Osteocyte (in vitro differentiated cells): Measurements from ENCODE around the gene IVL. TPM values are rescaled to one million over a fixed set of nuclear protein-coding genes. Genes with fewer than 3 reads are reported as not detected.

Experiments
- DNase-seq: peaks from one replicate; pipeline ENCODE4 v3.0.0; 2021; ENCODE audit warnings: mixed read lengths; ENCODE audit not compliant: unreplicated experiment; ENCODE audit errors: extremely low spot score
- H3K27ac Mint-ChIP-seq: one replicate; pipeline ENCODE4 v1.8.0; 2021; ENCODE audit warnings: mild to moderate bottlenecking, mixed read lengths; ENCODE audit not compliant: unreplicated experiment
- H3K27me3 Mint-ChIP-seq: one replicate; pipeline ENCODE4 v1.8.0; 2021; ENCODE audit warnings: mixed read lengths; ENCODE audit not compliant: unreplicated experiment
- H3K36me3 Mint-ChIP-seq: one replicate; pipeline ENCODE4 v1.8.0; 2021; ENCODE audit warnings: mixed read lengths; ENCODE audit not compliant: unreplicated experiment
- H3K4me1 Mint-ChIP-seq: one replicate; pipeline ENCODE4 v1.8.0; 2021; ENCODE audit warnings: mixed read lengths; ENCODE audit not compliant: unreplicated experiment
- H3K4me3 Mint-ChIP-seq: one replicate; pipeline ENCODE4 v1.8.0; 2021; ENCODE audit warnings: mild to moderate bottlenecking, moderate library complexity, mixed read lengths; ENCODE audit not compliant: unreplicated experiment
- H3K9me3 Mint-ChIP-seq: one replicate; pipeline ENCODE4 v1.8.0; 2021; ENCODE audit warnings: mixed read lengths; ENCODE audit not compliant: unreplicated experiment
- total RNA-seq: library from RNA; stranded (reverse); gene quantifications from 2 replicates; pipeline ENCODE4 v1.2.1, GENCODE V29; 2021
- TF ChIP-seq, protein P1 (sequence below): fragments of 200-600 bp; sonication (generic); IDR thresholded peaks from 2 replicates; pipeline ENCODE4 v1.5.0; 2021; ENCODE audit warnings: antibody characterized with exemption, mild to moderate bottlenecking, moderate library complexity

IVL gene
- total RNA-seq, 1 donor from 2014 or later: not detected

DNA sequence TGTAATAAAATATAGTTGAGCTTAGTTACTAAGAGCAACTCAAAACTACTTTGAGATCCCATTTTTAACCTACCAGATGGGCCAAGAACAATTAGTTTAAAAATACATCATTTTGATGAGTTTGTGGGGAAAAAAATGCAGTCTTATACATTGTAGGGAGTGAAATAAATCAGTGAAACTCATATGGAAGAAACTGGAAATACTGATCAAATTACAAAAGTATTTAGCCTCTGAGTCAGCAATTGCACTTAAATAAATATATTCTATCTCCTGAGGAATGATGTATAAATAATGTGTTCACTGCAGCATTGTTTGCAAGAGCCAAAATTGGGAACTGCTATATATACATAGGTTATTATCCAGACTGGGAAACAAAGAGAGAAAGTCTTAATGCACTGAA is 34.9 kb upstream of the IVL start:
- TF ChIP-seq, protein P1, sequence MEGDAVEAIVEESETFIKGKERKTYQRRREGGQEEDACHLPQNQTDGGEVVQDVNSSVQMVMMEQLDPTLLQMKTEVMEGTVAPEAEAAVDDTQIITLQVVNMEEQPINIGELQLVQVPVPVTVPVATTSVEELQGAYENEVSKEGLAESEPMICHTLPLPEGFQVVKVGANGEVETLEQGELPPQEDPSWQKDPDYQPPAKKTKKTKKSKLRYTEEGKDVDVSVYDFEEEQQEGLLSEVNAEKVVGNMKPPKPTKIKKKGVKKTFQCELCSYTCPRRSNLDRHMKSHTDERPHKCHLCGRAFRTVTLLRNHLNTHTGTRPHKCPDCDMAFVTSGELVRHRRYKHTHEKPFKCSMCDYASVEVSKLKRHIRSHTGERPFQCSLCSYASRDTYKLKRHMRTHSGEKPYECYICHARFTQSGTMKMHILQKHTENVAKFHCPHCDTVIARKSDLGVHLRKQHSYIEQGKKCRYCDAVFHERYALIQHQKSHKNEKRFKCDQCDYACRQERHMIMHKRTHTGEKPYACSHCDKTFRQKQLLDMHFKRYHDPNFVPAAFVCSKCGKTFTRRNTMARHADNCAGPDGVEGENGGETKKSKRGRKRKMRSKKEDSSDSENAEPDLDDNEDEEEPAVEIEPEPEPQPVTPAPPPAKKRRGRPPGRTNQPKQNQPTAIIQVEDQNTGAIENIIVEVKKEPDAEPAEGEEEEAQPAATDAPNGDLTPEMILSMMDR: no peak
- Mint-ChIP-seq H3K9me3 (no peaks in the 10 kb centered on the region), H3K36me3 (no peaks in the 10 kb centered on the region), H3K4me1 (peaks cover 1% of the 10 kb centered on the region), H3K27ac (no peak overlapping the region), H3K27me3 (peaks cover 5% of the 10 kb centered on the region), H3K4me3 (no peak overlapping the region)
- DNase-seq: no peak

DNA sequence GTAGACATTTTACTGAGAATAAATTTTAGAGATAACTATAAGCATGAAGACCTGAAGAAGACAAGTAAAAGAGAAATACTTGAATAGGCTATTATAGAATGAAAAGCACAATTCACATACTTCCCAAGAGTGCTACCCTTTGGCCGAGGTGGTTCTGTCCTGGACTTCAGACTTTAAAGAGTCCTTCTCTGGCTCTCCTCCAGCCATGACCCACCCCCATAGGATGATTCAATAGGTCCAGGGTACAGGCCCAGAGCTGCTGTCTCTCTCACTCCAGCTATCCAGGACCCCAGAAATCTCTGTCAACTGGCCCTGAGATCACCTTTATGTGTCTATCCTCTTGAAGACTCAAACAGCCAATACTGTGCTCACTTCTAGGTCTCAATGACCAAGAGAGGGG is 31.5 kb upstream of the IVL start:
- Mint-ChIP-seq H3K4me1 (peaks cover 1% of the 10 kb centered on the region), H3K27me3 (peaks cover 5% of the 10 kb centered on the region), H3K4me3 (no peak overlapping the region), H3K9me3 (no peaks in the 10 kb centered on the region), H3K27ac (no peak overlapping the region), H3K36me3 (no peaks in the 10 kb centered on the region)
- TF ChIP-seq, protein P1: no peak
- no peak for DNase-seq

DNA sequence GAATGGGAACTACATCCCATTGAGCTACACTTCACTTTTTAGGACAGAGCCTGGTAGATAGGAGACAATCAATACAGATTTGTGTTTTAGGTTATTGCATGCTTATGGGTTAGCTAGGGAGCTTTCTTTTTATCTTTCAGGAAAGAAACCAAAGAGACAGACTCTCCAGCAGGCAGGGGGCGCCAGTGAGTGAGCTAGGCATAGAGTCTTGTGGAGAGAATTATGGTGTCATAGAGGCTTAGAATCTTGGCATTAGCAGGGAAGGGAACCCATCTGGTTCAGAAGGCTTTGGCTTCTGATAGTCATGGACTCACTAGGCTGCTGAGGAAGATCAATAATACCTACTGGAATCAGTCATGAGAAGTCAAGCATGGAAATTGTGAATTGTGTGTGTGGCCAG is 30.3 kb upstream of the IVL start, which contains the start of gene SMCP:
SMCP (plus strand) TSS at position 281 of the 400 bp plus-strand sequence. CDS start 6,101 bp downstream, outside the sequence.
- no peak for DNase-seq
- H3K36me3 Mint-ChIP-seq: no peaks in the 10 kb centered on the region
- TF ChIP-seq, protein P1: no peak
- no peak within 1 kb of the TSS for H3K4me3 Mint-ChIP-seq
- peaks cover 1% of the 10 kb centered on the region for H3K4me1 Mint-ChIP-seq
- H3K27ac Mint-ChIP-seq: no peak within 1 kb of the TSS
- no peaks in the 10 kb centered on the region for H3K9me3 Mint-ChIP-seq
- H3K27me3 Mint-ChIP-seq: peaks cover 3% of the 10 kb centered on the region

DNA sequence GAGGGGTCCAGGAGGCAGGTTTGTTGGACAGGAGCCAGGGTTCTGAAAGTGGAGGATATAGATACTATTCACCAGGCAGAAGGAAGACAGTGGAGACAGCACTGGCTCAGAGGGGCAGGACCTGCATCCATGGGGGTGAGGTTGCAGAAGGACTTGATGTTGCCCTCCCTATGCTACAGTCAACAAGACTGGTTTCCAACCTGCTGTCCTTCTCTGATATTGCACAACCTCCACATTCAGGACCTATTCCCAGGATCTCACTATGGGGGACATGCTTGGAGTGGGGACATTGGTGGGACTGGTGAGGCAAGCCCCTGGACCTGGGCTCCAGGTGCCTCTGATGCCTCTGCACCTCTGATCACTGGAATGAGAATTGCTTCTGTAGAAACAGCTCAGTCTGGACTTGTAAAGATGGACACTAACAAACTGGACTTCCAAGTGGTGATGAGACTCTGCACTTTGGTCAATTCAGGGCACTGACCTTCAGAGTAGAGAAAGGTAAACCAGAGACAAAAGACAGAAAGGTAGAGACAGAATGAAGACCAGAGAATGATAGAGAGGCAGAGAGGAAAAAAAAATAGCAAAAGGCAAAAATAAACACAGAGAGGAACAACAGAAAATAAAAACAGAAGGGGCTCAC is 28.7 kb upstream of the IVL start:
- H3K27me3 Mint-ChIP-seq: no peaks in the 10 kb centered on the region
- no peaks in the 10 kb centered on the region for H3K9me3 Mint-ChIP-seq
- H3K4me3 Mint-ChIP-seq: no peak overlapping the region
- H3K27ac Mint-ChIP-seq: no peak overlapping the region
- H3K36me3 Mint-ChIP-seq: no peaks in the 10 kb centered on the region
- no peak for DNase-seq
- TF ChIP-seq, protein P1: no peak
- H3K4me1 Mint-ChIP-seq: no peaks in the 10 kb centered on the region

DNA sequence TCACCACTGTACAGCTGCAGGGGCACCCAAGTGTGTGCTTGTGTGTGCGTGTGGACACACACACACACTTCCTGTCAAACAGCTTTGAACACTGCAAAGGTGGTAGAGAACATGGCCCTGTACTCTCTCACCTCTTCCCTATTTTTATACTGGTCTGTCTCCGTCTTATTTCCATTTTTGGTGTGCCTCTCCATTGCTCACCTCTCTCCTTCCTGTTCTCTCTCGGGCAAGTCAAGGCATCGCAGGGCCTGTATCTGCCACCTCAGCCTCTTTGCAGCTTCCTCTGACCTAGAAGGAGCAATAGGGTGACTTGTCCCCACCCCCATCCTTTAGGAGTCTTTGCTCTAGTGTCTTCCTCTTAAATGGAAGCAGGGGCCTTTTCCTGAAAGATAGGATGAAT is 28.0 kb upstream of the IVL start:
- no peak for DNase-seq
- no peaks in the 10 kb centered on the region for H3K27me3 Mint-ChIP-seq
- TF ChIP-seq, protein P1: no peak
- no peaks in the 10 kb centered on the region for H3K9me3 Mint-ChIP-seq
- no peaks in the 10 kb centered on the region for H3K4me1 Mint-ChIP-seq
- H3K27ac Mint-ChIP-seq: no peak overlapping the region
- no peak overlapping the region for H3K4me3 Mint-ChIP-seq
- no peaks in the 10 kb centered on the region for H3K36me3 Mint-ChIP-seq
